Esophagus muscularis mucosa (tissue), 4 donors: ENCODE measurements around the gene MBD5. TPM values are rescaled to one million over a fixed set of nuclear protein-coding genes. Genes with fewer than 3 reads are reported as not detected.

Experiments used
- DNase-seq: peaks from one replicate; pipeline ENCODE4 v3.0.0-alpha.2; 2017; ENCODE audit errors: extremely low spot score
- H3K27ac ChIP-seq, 4 donors: fragments of 200-600 bp; sonication (generic); replicated peaks in 1 of 4; 1 replicate in 3 of 4; 2 replicates in 1 of 4; pipeline ENCODE4 v1.5.1; 2016 to 2019; ENCODE audit warnings: mild to moderate bottlenecking in 1 of 4
- H3K27me3 ChIP-seq, 4 donors: fragments of 200-600 bp; sonication (generic); one replicate each; pipeline versions ENCODE4 v1.5.1 to v1.6.0; 2016 to 2019
- H3K36me3 ChIP-seq, 4 donors: fragments of 200-600 bp; sonication (generic); one replicate each; pipeline ENCODE4 v1.5.1; 2016 to 2019
- H3K4me1 ChIP-seq, 4 donors: fragments of 200-600 bp; sonication (generic); one replicate each; pipeline ENCODE4 v1.5.1; 2016 to 2019
- H3K4me3 ChIP-seq, 4 donors: fragments of 200-600 bp; sonication (generic); 1 replicate in 2 of 4; 2 replicates in 2 of 4; pipeline ENCODE4 v1.5.1; 2016 to 2019; ENCODE audit warnings: mild to moderate bottlenecking in 4 of 4, moderate library complexity in 1 of 4
- H3K9me3 ChIP-seq, 4 donors: fragments of 200-600 bp; sonication (generic); 1 replicate in 3 of 4; 2 replicates in 1 of 4; pipeline ENCODE4 v1.5.1; 2016 to 2019
- CTCF ChIP-seq, 3 experiments: fragments of 200-600 bp in 2 of 3; fragments of 450-650 bp in 1 of 3; sonication (generic) in 2 of 3; IDR thresholded peaks; one replicate each; pipeline ENCODE4 v1.5.1; 2017 to 2019; ENCODE audit warnings: antibody characterized with exemption in 3 of 3, mild to moderate bottlenecking in 2 of 3, moderate library complexity in 1 of 3
- EP300 ChIP-seq: sonication (generic); formaldehyde crosslinking; IDR thresholded peaks from one replicate; pipeline ENCODE4 v1.6.1; 2017; ENCODE audit warnings: antibody characterized with exemption
- POLR2A ChIP-seq: fragments of 450-650 bp; IDR thresholded peaks from one replicate; pipeline ENCODE4 v1.6.1; 2017; ENCODE audit warnings: antibody characterized with exemption, moderate library complexity, mild to moderate bottlenecking, low read depth
- POLR2AphosphoS5 ChIP-seq, 2 donors: sonication (generic); formaldehyde crosslinking; IDR thresholded peaks; one replicate each; pipeline ENCODE4 v1.6.1; 2017; ENCODE audit warnings: antibody characterized with exemption in 2 of 2
- WGBS: methylation state at CpG from one replicate; pipeline ENCODE4 v1.1.5; 2018; 5-methylcytosine and 5-hydroxymethylcytosine counted together
- intact Hi-C: fragments of 100-400 bp; cut with DNase I; formaldehyde crosslinking; loops from one replicate; pipeline ENCODE4 v1.15.1; 2023
- total RNA-seq, 4 donors: library from RNA; depleted of rRNA; stranded (reverse); fragments of >200 nt; gene quantifications; one replicate each; pipeline versions ENCODE4 v1.1.0 to v1.2.1, GENCODE V29; 2016

Gene MBD5
- total RNA-seq, 4 donors from 2014 or later, result 34.6 to 49.0 (median 44.9) TPM

GRCh38 chr2:148179724-148180123, 158.8 kb downstream of the MBD5 start:
- 100% methylated on average over 1 of the region's 1 CpG for WGBS
- DNase-seq, result no peak
- no peak overlapping the region for H3K4me3 ChIP-seq
- intact Hi-C loops, result no loop called here
- H3K4me1 ChIP-seq, result no peaks in the 10 kb centered on the region
- TF ChIP-seq POLR2A, result no peak
- no peak for TF ChIP-seq POLR2AphosphoS5 (IDR thresholded peaks at IDR 0.05)
- no peak for TF ChIP-seq CTCF (IDR thresholded peaks at IDR 0.05)
- TF ChIP-seq EP300, result no peak
- H3K27me3 ChIP-seq, result no peaks in the 10 kb centered on the region
- H3K36me3 ChIP-seq, result peaks cover 0 to 32% (median 11%) of the 10 kb centered on the region in 4 donors
- H3K27ac ChIP-seq, result no peak overlapping the region
- no peaks in the 10 kb centered on the region for H3K9me3 ChIP-seq

- no peak for DNase-seq
- H3K4me1 ChIP-seq, result no peaks in the 10 kb centered on the region
- 96% methylated on average over 1 of the region's 1 CpG for WGBS
- intact Hi-C loops, result no loop called here
- no peak overlapping the region for H3K4me3 ChIP-seq
- H3K27me3 ChIP-seq, result no peaks in the 10 kb centered on the region
- H3K27ac ChIP-seq, result no peak overlapping the region
- H3K9me3 ChIP-seq, result no peaks in the 10 kb centered on the region
- H3K36me3 ChIP-seq, result peaks cover 0 to 30% (median 5%) of the 10 kb centered on the region in 4 donors
- no peak for TF ChIP-seq POLR2A
- TF ChIP-seq CTCF (IDR thresholded peaks at IDR 0.05), result no peak
- TF ChIP-seq POLR2AphosphoS5 (IDR thresholded peaks at IDR 0.05), result no peak
These were observed 164.1 kb downstream of the MBD5 start for GRCh38 chr2:148184976-148185375.

- no peak overlapping the region for H3K27ac ChIP-seq
- H3K4me3 ChIP-seq, result no peak overlapping the region
- H3K27me3 ChIP-seq, result no peaks in the 10 kb centered on the region
- TF ChIP-seq CTCF (IDR thresholded peaks at IDR 0.05), result no peak
- TF ChIP-seq EP300, result no peak
- no peak for TF ChIP-seq POLR2AphosphoS5 (IDR thresholded peaks at IDR 0.05)
- no peak for TF ChIP-seq POLR2A
- no peaks in the 10 kb centered on the region for H3K4me1 ChIP-seq
- no peaks in the 10 kb centered on the region for H3K36me3 ChIP-seq
- intact Hi-C loops, result no loop called here
- no peaks in the 10 kb centered on the region for H3K9me3 ChIP-seq
- DNase-seq, result no peak
These were observed 174.0 kb downstream of the MBD5 start for GRCh38 chr2:148194882-148195281.

GRCh38 chr2:148201075-148202004, 180.4 kb downstream of the MBD5 start:
- Histone ChIP-seq H3K27ac (no peak overlapping the region), H3K4me3 (no peak overlapping the region), H3K9me3 (no peaks in the 10 kb centered on the region), H3K27me3 (no peaks in the 10 kb centered on the region), H3K4me1 (peaks cover 0 to 8% (median 5%) of the 10 kb centered on the region in 4 donors), H3K36me3 (no peaks in the 10 kb centered on the region)
- 72% methylated on average over 11 of the region's 15 CpGs for WGBS
- no peak for DNase-seq
- TF ChIP-seq POLR2AphosphoS5 (IDR thresholded peaks at IDR 0.05) (no peak), CTCF (IDR thresholded peaks at IDR 0.05) (peak; percentile 59 to 66 (median 61))
- intact Hi-C loops, result loop anchor here (5.0 kb wide), 2 partner anchors 209 to 264 kb away; no protein-coding TSS in a partner anchor

GRCh38 chr2:148202237-148202636, 181.3 kb downstream of the MBD5 start:
- DNase-seq, result no peak
- intact Hi-C loops, result loop anchor here (5.0 kb wide), 2 partner anchors 210 to 265 kb away; no protein-coding TSS in a partner anchor
- TF ChIP-seq POLR2A (no peak), CTCF (IDR thresholded peaks at IDR 0.05) (no peak), EP300 (no peak), POLR2AphosphoS5 (IDR thresholded peaks at IDR 0.05) (no peak)
- no peaks in the 10 kb centered on the region for H3K9me3 ChIP-seq
- H3K36me3 ChIP-seq, result no peaks in the 10 kb centered on the region
- H3K27ac ChIP-seq, result no peak overlapping the region
- peaks cover 0 to 8% (median 5%) of the 10 kb centered on the region in 4 donors for H3K4me1 ChIP-seq
- H3K4me3 ChIP-seq, result no peak overlapping the region
- no peaks in the 10 kb centered on the region for H3K27me3 ChIP-seq
